Naive thymus-derived CD4-positive, alpha-beta T cell (primary cell): Measurements from ENCODE around the gene PIK3C3. TPM values are rescaled to one million over a fixed set of nuclear protein-coding genes. Genes with fewer than 3 reads are reported as not detected.
"Not testable (repeated sequence)": the region's sequence is repeated elsewhere in the genome, so short reads cannot be mapped to it uniquely, and the experiment has no call there.

ENCODE experiments used
- ATAC-seq: fragments of 150-1000 bp; cut with Tn5 transposase; 2 replicates; pipeline ENCODE4 v1.10.0; 2021; ENCODE audit warnings: mild to moderate bottlenecking, moderate library complexity
- CTCF ChIA-PET: fragments of 350-600 bp; sonication (Branson Sonifier 250); formaldehyde crosslinking; loops from one replicate; lab custom pipeline; 2021; ENCODE audit warnings: antibody characterized with exemption; lab: Charles Lee
- POLR2A ChIA-PET: fragments of 350-600 bp; sonication (Branson Sonifier 250); formaldehyde crosslinking; loops from one replicate; lab custom pipeline; 2021; ENCODE audit warnings: antibody characterized with exemption, inconsistent platforms; lab: Charles Lee
- DNase-seq, 9 donors: peaks; one replicate each; pipeline versions ENCODE4 v3.0.0 to v3.0.0-alpha.2; 2020 to 2022; ENCODE audit warnings: mixed read lengths in 1 of 9
- H3K27ac ChIP-seq: one replicate; pipeline ENCODE4 v1.7.0; 2013; ENCODE audit warnings: mild to moderate bottlenecking, low read depth, low read length, moderate library complexity
- H3K27me3 ChIP-seq, 2 donors: one replicate each; pipeline ENCODE4 v1.7.0; 2013; ENCODE audit warnings: low read length in 2 of 2, mild to moderate bottlenecking in 2 of 2, moderate library complexity in 2 of 2; ENCODE audit not compliant: control insufficient read depth in 2 of 2, insufficient read depth in 2 of 2
- H3K36me3 ChIP-seq, 3 experiments: 1 replicate in 2 of 3; 2 replicates in 1 of 3; pipeline ENCODE4 v1.7.0; 2013; ENCODE audit warnings: low read length in 3 of 3, mild to moderate bottlenecking in 3 of 3, moderate library complexity in 1 of 3; ENCODE audit not compliant: insufficient read depth in 3 of 3, control insufficient read depth in 2 of 3
- H3K4me1 ChIP-seq, 2 donors: one replicate each; pipeline ENCODE4 v1.7.0; 2013; ENCODE audit warnings: low read length in 2 of 2, mild to moderate bottlenecking in 2 of 2, moderate library complexity in 1 of 2; ENCODE audit not compliant: control insufficient read depth in 2 of 2, insufficient read depth in 2 of 2
- H3K4me3 ChIP-seq: 2 replicates; pipeline ENCODE4 v1.7.0; 2013; ENCODE audit warnings: mild to moderate bottlenecking, low read length
- H3K9me3 ChIP-seq, 3 experiments: 1 replicate in 2 of 3; 2 replicates in 1 of 3; pipeline ENCODE4 v1.7.0; 2013; ENCODE audit warnings: low read length in 3 of 3; ENCODE audit not compliant: control insufficient read depth in 2 of 3
- H3K27ac Mint-ChIP-seq, 9 donors: one replicate each; pipeline ENCODE4 v1.8.0; 2020 to 2022; ENCODE audit warnings: mixed read lengths in 9 of 9, mild to moderate bottlenecking in 8 of 9, moderate library complexity in 5 of 9, inconsistent platforms in 2 of 9
- H3K27me3 Mint-ChIP-seq, 5 donors: one replicate each; pipeline ENCODE4 v1.8.0; 2021 to 2022; ENCODE audit warnings: mixed read lengths in 5 of 5, mild to moderate bottlenecking in 1 of 5
- H3K36me3 Mint-ChIP-seq, 5 donors: one replicate each; pipeline ENCODE4 v1.8.0; 2020 to 2022; ENCODE audit warnings: mixed read lengths in 5 of 5, mild to moderate bottlenecking in 3 of 5, inconsistent platforms in 1 of 5
- H3K4me1 Mint-ChIP-seq, 7 donors: one replicate each; pipeline ENCODE4 v1.8.0; 2020 to 2022; ENCODE audit warnings: mixed read lengths in 7 of 7, mild to moderate bottlenecking in 3 of 7, inconsistent platforms in 1 of 7
- H3K4me3 Mint-ChIP-seq, 10 donors: one replicate each; pipeline ENCODE4 v1.8.0; 2020 to 2022; ENCODE audit warnings: mild to moderate bottlenecking in 10 of 10, mixed read lengths in 10 of 10, moderate library complexity in 6 of 10, inconsistent platforms in 2 of 10
- H3K9me3 Mint-ChIP-seq, 11 donors: one replicate each; pipeline ENCODE4 v1.8.0; 2020 to 2022; ENCODE audit warnings: mixed read lengths in 11 of 11, mild to moderate bottlenecking in 4 of 11, inconsistent platforms in 1 of 11, moderate library complexity in 1 of 11
- intact Hi-C, 2 donors: fragments of 100-400 bp; cut with micrococcal nuclease; formaldehyde crosslinking; loops; one replicate each; pipeline ENCODE4 v1.15.1; 2023
- polyA plus RNA-seq, 2 donors: library from polyadenylated mRNA; unstranded; fragments of 300-500 nt; fragmentation: Illumina TruSeq; gene quantifications; one replicate each; pipeline ENCODE4 v1.2.3, GENCODE V29; 2021
- total RNA-seq, 6 experiments: library from RNA in 5 of 6; stranded (reverse) in 5 of 6; gene quantifications; 1 replicate in 5 of 6; 2 replicates in 1 of 6; pipeline ENCODE4 v1.2.3 and lab custom pipeline; 2021 to 2026

The PIK3C3 gene
- total and polyA plus RNA-seq, 7 experiments from 2014 or later = 30.6 to 76.9 (median 58.6) TPM

DNA sequence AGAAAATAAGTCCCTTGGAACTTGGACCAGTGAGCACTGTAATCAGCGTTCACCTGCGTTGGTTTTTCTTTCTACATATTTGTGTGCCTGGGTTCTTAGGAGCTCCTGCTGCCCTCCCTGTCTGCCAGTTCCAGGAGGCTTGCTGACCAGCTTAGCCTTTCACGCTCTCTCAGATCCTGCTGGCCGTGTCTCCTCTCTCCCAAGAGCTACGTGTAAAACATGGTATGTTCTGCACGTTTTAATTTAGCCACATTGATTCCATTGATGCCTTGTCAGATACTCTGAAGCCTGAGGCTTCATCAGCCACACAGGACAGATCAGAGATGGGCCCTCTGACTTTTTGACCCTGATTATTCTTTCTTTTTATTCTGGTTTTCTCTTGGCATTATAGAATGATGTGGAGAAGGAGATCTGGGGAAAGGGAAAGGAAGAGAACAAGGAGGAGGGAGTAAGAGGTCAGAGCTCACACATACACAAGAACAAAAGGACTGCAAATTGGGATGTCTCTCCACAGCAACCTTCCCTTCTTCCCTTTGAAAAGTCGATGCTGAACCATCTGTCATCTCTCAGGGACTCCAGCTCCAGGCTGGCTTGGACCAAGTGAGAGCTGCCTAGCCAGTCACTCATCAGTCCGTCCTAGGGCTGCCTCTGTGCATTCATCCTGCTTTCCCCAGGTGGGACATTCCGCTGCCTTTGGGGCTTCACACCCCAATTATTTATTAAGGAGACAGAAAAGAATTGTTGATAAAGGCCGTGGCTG, 152.8 kb downstream of the PIK3C3 start:
- ChIA-PET POLR2A (no interaction called here), CTCF (no interaction called here)
- H3K27me3 Mint-ChIP-seq = no peaks in the 10 kb centered on the region
- no peak for ATAC-seq
- Histone ChIP-seq H3K36me3 (no peaks in the 10 kb centered on the region), H3K4me1 (no peaks in the 10 kb centered on the region), H3K27me3 (no peaks in the 10 kb centered on the region), H3K4me3 (no peak overlapping the region), H3K9me3 (no peaks in the 10 kb centered on the region), H3K27ac (no peak overlapping the region)
- H3K4me3 Mint-ChIP-seq = no peak overlapping the region
- DNase-seq = no peak
- H3K9me3 Mint-ChIP-seq = peaks cover 0 to 4% (median 0%) of the 10 kb centered on the region in 11 donors
- H3K27ac Mint-ChIP-seq = no peak overlapping the region
- no peaks in the 10 kb centered on the region for H3K36me3 Mint-ChIP-seq
- intact Hi-C loops = no loop called here
- no peaks in the 10 kb centered on the region for H3K4me1 Mint-ChIP-seq

DNA sequence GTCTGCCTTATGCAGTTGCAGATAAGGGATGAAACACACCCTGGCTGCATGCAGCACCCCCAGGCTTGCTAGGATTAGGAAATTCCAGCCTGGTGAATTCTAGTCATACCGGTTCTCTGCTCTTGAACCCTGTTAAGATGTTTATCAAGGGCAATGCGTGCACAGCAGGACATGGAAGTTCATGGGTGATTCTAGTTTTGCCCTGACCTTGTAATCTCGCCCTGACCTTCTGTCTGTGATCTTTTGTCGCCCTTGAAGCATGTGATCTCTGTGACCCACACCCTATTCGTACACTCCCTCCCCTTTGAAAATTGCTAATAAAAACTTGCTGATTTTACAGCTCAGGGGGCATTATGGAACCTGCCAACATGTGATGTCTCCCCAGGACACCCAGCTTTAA, 157.1 kb downstream of the PIK3C3 start:
- DNase-seq, CTCF ChIA-PET, ATAC-seq: not testable (repeated sequence)

DNA sequence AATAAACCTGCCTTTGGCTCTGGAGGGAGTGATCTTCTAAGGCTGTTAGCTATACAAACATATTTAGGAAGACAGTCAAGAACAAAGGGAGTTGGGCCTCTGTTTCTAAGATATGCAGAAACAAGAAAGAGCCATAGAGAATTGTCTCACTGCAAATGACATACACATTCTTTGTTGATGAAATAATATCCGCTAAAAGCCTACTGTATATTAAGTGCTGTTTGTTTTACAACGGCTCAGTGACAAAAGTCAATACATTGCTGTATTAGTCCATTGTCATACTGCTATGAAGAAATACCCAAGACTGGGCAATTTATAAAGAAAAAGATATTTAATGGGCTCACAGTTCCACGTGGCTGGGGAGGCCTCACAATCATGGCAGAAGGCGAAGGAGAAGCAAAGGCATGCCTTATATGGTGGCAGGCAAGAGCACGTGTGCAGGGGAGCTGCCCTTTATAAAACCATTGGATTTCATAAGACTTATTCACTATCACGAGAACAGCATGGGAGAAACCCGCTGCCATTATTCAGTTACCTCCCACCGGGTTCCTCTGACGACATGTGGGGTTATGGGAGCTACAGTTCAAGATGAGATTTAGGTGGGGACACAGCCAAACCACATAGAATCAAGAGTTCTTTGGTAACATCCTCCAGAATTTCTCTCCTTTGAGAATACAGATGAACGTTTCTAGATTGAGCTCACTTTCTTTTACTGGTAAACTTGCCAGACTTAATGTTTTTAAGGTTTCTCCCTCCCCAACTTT, 157.8 kb downstream of the PIK3C3 start:
- Histone ChIP-seq H3K4me1 (peaks cover 0 to 4% of the 10 kb centered on the region in 2 donors), H3K4me3 (no peak overlapping the region), H3K9me3 (no peaks in the 10 kb centered on the region), H3K36me3 (no peaks in the 10 kb centered on the region), H3K27ac (no peak overlapping the region), H3K27me3 (no peaks in the 10 kb centered on the region)
- intact Hi-C loops = loop anchor here in 1 of 2 donors (5.0 kb wide), 1 partner anchor 159 kb away; no protein-coding TSS in a partner anchor
- peaks cover 0 to 13% (median 12%) of the 10 kb centered on the region in 7 donors for H3K4me1 Mint-ChIP-seq
- H3K9me3 Mint-ChIP-seq = no peaks in the 10 kb centered on the region
- H3K4me3 Mint-ChIP-seq = no peak overlapping the region
- ChIA-PET CTCF (interaction anchor here (0.6 to 3.1 kb wide), 4 partner anchors 11 to 1475 kb away, joined by 3 to 13 read pairs (median 6); no protein-coding TSS in a partner anchor), POLR2A (no interaction called here)
- H3K36me3 Mint-ChIP-seq = no peaks in the 10 kb centered on the region
- no peak overlapping the region for H3K27ac Mint-ChIP-seq
- no peak for DNase-seq
- H3K27me3 Mint-ChIP-seq = peaks cover 0 to 12% (median 0%) of the 10 kb centered on the region in 5 donors
- ATAC-seq = no peak

More for the DNA sequence above, 157.1 kb downstream of the PIK3C3 start:
- H3K9me3 Mint-ChIP-seq, H3K36me3 Mint-ChIP-seq, H3K27ac Mint-ChIP-seq, POLR2A ChIA-PET, H3K4me3 ChIP-seq, H3K4me1 ChIP-seq, H3K27me3 ChIP-seq, H3K4me3 Mint-ChIP-seq, H3K9me3 ChIP-seq, H3K36me3 ChIP-seq, H3K27ac ChIP-seq: not testable (repeated sequence)
- intact Hi-C loops = loop anchor here in 1 of 2 donors (5.0 kb wide), 1 partner anchor 160 kb away; no protein-coding TSS in a partner anchor
- peaks cover 0 to 13% (median 12%) of the 10 kb centered on the region in 7 donors for H3K4me1 Mint-ChIP-seq
- peaks cover 0 to 11% (median 0%) of the 10 kb centered on the region in 5 donors for H3K27me3 Mint-ChIP-seq

DNA sequence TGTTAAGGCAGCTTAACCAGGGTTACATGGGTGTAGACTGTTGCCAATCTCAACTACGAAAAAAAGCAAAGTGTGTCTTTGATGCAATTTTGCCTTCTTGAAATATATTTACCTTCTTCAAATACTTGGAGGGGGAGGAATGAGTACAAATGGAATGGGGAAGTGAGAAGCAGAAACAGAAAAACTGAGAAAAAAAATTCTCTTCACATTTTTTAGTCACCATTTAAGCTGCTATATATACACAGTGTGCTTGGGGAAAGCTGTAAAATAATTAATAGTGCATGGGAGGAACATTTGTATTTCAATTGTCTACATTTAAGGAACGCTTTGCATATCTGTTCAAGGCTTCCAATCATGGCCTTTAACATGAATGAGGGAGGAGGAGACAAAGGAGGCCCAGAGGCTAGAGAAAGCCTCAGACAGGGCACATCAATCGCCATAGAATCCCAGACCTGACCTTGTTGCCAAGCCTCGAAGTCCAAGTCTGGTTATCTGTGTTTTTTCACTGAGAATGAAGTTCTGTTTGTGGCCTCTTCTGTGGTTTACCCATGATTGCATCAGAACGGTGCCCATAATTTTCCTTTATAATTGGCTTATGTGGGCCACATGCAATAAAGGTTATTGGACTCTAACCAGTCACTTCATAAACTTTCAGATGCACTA, 158.6 kb downstream of the PIK3C3 start:
- no peaks in the 10 kb centered on the region for H3K9me3 ChIP-seq
- ChIA-PET CTCF (interaction anchor here (0.6 to 3.1 kb wide), 10 partner anchors 10 to 1474 kb away, joined by 3 to 13 read pairs (median 4); no protein-coding TSS in a partner anchor), POLR2A (no interaction called here)
- no peak overlapping the region for H3K27ac ChIP-seq
- peaks cover 0 to 4% of the 10 kb centered on the region in 2 donors for H3K4me1 ChIP-seq
- peaks cover 0 to 17% (median 0%) of the 10 kb centered on the region in 5 donors for H3K27me3 Mint-ChIP-seq
- ATAC-seq (peak; percentile 24), DNase-seq (peak in 1 of 9 donors; percentile 2)
- no peaks in the 10 kb centered on the region for H3K27me3 ChIP-seq
- intact Hi-C loops = loop anchor here (1.0 to 5.0 kb wide), 4 partner anchors 60 to 1158 kb away; no protein-coding TSS in a partner anchor
- H3K9me3 Mint-ChIP-seq = no peaks in the 10 kb centered on the region
- H3K4me1 Mint-ChIP-seq = peaks cover 0 to 13% (median 12%) of the 10 kb centered on the region in 7 donors
- H3K36me3 Mint-ChIP-seq = peaks cover 0 to 2% (median 0%) of the 10 kb centered on the region in 5 donors
- H3K36me3 ChIP-seq = no peaks in the 10 kb centered on the region
- peak overlapping the region in 2 of 10 donors; percentile 11 to 45 for H3K4me3 Mint-ChIP-seq
- peak overlapping the region in 4 of 9 donors; percentile 19 to 65 (median 30) for H3K27ac Mint-ChIP-seq
- H3K4me3 ChIP-seq = no peak overlapping the region

DNA sequence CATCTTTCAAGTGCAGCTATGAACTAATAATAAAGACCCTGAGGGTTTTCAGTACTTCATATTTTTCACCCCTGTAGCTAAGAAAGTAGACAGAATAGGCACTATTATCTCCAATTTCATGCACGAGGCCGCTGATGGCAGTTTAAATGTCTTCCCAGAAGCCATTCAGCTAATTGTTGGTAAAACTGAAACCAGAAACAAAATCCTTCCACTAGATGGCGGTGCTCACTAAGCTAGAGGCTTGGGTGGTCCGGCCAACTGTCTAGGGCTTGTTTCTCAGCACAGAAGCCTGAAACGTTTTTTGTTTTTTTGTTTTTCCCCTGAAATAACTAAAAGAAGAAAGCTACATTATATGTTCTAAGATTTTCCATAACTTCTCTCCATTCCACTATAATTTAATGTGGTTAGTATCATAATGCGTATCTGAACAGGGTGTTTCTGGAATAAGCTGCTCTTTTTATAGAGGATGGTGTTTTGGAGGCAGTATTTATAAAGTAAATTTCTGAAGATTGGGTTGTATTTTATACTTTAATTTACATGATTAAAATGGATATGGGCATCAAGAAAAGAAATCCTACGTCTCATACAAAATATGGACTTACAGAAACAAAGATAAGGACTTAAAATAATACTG, 159.4 kb downstream of the PIK3C3 start:
- Mint-ChIP-seq H3K36me3 (peaks cover 0 to 3% (median 0%) of the 10 kb centered on the region in 5 donors), H3K9me3 (no peaks in the 10 kb centered on the region), H3K4me1 (peaks cover 0 to 13% (median 12%) of the 10 kb centered on the region in 7 donors), H3K27me3 (peaks cover 0 to 20% (median 0%) of the 10 kb centered on the region in 5 donors), H3K27ac (peak overlapping the region in 2 of 9 donors; percentile 15 to 43), H3K4me3 (peak overlapping the region in 6 of 10 donors; percentile 23 to 46 (median 44))
- H3K36me3 ChIP-seq = no peaks in the 10 kb centered on the region
- DNase-seq = peak; percentile 7 to 57 (median 49)
- H3K27ac ChIP-seq = no peak overlapping the region
- intact Hi-C loops = loop anchor here (1.0 to 5.0 kb wide), 4 partner anchors 61 to 1157 kb away; no protein-coding TSS in a partner anchor
- H3K27me3 ChIP-seq = no peaks in the 10 kb centered on the region
- H3K9me3 ChIP-seq = no peaks in the 10 kb centered on the region
- CTCF ChIA-PET = interaction anchor here (0.6 to 3.1 kb wide), 8 partner anchors 9 to 1158 kb away, joined by 3 to 13 read pairs (median 5); no protein-coding TSS in a partner anchor
- peak; percentile 79 for ATAC-seq
- H3K4me1 ChIP-seq = peaks cover 0 to 4% of the 10 kb centered on the region in 2 donors
- POLR2A ChIA-PET = no interaction called here
- no peak overlapping the region for H3K4me3 ChIP-seq
